ENCODE data around the gene SELENOO.

Gene SELENOO

DNA sequence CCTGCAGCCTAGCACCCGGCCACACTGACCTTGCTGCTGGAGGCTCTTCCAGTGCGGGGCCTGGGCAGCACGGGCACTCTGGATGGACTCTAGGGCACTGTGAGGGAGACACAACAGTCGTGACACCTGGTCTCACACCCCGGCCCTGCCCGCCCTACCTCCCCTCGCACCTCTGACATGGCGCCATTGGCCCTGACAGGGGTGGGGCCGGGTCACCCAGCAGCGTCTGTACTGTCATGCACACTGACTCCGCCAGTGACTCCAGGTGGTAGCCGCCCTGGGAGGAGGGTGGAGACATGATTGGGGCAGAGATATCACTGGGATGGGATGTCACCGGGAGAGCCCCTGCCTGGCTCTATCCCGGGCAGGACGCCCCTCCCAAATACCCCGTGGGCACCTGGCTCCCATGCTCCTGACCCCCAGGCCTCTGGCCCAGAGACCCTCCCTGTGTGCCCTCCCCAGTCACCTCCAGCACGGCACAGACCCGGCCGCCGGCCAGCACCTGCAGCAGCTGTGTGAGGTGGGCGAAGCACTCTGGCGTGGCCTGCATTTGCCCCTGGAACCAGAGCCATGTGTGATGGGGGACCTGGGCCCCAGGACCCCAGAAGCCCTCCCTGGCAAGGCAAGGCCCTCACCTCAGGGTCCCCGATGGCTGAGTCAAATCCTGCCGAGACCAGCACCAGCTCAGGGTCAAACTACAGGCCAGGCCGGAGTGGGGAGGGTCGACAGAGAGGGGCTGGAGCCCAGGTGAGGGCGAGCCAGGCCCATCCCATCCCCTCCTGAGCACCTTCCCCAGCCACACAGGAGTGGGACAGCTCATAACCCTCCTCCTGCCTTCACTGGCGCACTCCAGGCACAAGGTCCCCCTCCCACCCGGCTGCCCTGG lies 47.6 kb downstream of the SELENOO start:
- H3K4me3 ChIP-seq (ENCODE audit: low read length): no peak overlapping the region
- TF ChIP-seq ZNF274 (IDR thresholded peaks at IDR 0.05; ENCODE audit: low read depth, low read length): no peak

DNA sequence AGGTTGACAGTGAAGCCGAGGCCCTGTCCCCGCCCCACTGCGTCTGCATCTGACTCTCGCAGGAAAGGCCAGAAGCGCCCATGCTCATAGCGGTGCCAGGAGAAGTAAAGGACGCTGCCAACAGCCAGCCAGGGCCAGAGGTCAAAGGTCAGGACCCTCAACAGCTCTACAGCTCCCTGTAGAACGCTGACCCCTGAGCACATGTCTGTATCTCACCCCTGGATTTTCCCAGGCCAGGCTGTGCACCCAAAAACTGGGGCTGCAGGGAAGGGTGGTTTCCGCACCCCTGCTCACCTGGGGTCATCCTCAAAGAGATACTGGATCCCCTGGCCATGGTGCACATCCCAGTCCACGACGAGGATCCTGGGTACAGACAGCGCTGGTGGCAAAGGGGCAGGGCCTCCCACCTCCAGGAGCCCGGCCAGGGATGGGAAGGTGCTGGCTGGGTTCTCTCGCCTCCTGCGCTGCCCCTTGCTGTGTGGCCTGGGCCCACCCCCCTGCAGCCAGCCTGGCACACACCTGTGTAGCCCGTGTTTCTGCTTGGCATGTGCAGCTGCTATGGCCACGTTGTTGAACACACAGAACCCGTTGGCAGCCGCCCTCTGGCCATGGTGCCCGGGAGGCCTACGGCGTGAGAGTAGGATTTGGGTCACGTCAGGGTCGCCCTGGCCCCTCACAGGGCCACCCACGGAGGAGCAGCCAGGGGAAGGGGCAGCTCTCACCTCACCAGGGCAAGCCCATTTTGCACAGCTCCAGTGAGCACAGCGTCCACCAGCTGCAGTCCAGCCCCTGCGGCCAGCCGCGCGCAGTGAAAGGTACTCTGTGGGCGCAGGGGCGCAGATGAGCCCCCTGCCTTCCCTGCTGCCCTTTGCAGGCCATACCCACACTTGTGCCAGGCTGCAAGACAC lies 48.8 kb downstream of the SELENOO start:
- TF ChIP-seq ZNF274 (IDR thresholded peaks at IDR 0.05; ENCODE audit: low read depth, low read length): no peak
- H3K4me3 ChIP-seq (ENCODE audit: low read length): peak overlapping the region; percentile 72; the same call in 1 of the 2 replicates

DNA sequence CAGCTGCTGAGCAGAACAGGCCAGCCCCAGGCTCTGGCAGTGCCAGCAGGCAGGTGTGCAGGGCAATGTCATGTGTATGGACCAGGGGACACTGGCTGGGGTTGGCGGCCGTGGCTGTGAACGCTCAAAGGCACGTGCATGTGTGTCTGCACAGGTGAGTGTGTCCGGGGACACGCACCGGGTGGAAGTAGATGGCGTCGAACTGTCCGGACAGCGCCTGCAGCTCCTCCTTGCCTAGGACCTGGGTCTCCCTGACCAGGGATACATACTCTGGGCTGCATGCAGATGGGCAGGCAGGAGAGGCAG lies 49.4 kb downstream of the SELENOO start:
- no peak for TF ChIP-seq ZNF274 (IDR thresholded peaks at IDR 0.05; ENCODE audit: low read depth, low read length)

DNA sequence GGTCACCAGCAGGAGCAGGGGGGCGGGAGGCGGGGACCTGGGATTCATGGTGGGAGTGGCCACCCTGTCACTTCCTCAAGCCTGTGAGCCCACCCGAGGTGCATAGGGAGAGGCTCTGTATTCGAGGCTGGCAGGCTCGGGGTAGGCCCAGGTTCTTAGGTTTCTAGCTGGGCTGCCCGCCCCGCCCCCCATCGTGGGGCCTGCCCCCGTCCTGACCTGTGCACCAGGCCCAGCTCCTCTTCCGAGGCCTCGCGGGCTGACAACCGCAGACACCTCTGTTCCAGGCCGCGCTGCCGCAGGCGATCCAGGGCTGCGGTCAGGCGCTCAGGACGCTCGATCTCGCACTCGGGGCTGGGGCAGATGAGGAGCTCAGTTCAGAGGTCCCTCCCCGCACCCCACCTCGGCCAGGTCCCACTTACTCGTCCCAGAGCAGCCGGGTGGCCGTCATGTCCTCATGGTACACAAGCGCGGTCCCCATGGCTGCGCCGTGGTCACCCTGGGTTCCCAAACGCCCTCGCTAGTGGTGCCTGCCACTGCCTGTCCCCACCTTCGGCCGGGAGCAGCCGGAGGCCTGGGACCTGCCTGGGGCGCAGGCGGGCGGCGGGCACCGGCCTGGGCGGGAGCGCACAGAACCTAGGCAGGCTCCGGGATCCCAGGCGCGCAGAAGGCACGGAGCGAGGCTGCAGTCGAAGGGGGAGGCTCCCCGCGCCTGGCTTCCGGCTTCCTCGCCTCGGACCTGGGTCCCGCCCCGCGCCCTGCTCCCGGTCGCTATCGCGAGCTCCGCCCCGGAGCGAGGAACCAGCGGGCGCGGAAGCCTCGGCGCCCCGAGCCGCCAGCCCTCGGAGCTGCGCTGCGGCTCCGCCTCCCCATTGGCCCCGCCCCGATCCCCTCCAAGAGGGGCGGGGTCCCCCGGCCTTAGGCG lies 50.0 kb downstream of the SELENOO start, which contains the start of gene HDAC10:
Gene HDAC10, minus strand, starts transcription at position 711 of the 922 bp plus-strand sequence. Its CDS starts 233 bp downstream, at position 478.
- H3K4me3 ChIP-seq (ENCODE audit: low read length): peak within 1 kb of the TSS; percentile 72
- no peak for TF ChIP-seq ZNF274 (IDR thresholded peaks at IDR 0.05; ENCODE audit: low read depth, low read length)

More for the DNA sequence above, 49.4 kb downstream of the SELENOO start:
- H3K4me3 ChIP-seq (ENCODE audit: low read length): peak overlapping the region; percentile 72; the same call in 1 of the 2 replicates

DNA sequence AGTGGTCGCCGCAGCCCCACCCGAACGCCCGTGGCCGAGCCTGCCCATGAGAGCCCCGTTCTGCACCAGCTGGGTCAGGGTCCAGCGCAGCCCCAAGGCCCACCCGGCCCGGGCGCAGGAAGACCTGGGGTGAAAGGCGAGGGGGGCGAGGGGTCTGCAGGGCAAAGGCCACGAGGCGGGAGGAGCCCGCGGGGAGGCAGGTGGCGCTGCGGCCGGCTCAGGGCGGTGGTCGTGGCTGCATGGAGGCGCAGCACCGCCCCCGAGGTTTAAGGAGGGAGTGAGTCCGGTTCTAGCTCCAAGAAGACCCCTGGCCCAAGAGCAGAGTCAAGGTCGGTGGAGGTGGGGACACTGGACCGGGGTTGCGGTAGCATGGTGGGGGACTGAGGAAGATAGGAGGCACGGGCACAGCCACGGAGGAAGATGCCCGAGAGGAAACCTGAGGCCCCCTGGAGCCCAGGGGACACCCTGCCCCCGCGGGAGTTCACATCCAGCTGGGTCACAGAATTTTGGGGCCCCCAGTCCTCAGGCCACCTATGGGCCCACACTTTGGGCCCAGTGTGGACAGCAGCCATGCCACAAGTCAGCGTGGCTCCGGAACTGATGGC lies 50.8 kb downstream of the SELENOO start:
- H3K4me3 ChIP-seq (ENCODE audit: low read length): no peak overlapping the region; the same call in 1 of the 2 replicates
- no peak for TF ChIP-seq ZNF274 (IDR thresholded peaks at IDR 0.05; ENCODE audit: low read depth, low read length)

DNA sequence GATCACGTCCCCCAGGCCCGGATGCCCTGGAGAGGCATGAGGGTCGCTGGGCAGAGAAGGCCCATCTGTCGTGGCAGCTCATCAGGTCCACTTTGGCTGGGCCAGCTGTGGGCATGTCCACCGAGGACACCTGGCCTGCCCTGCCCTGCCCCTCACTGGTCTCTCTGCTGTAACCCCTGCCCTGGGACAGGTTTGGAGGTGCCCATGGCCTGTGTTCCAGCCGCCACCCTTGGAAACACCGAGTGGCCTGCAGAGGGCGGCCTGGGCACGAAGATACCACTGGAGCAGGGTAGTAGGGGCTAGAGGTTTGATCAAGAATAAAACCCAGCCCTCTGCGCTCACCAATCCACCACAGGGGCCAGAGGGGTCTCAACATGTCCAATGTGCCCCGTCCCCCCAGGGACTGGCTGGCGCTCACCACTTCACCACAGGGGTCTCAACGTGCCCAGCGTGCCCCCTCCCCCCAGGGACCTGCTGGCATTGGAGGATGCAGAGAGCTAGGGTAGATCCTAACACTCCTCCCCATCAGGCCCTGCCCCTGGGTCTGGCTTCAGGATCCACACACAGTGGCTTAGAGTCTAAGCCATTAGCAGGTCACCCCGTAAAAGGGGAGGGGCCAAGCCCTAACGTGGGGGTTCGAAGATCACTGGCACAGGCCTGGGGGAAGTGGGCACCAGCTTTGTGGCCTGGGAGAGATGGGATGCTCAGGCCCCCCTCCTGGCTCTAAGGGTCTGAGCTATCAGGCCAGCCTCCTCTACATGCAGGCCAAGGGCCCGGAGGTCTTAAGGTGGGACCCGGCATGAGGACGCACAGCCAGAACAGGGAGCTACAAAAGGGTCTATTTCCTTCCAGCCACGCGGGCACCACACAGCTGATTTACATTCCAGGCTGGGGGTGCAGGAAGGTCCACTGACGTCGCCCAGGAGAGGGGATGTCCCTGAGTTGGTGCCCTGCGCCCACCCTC lies 51.6 kb downstream of the SELENOO start:
- no peak overlapping the region for H3K4me3 ChIP-seq (ENCODE audit: low read length)
- TF ChIP-seq ZNF274 (IDR thresholded peaks at IDR 0.05; ENCODE audit: low read depth, low read length): no peak

DNA sequence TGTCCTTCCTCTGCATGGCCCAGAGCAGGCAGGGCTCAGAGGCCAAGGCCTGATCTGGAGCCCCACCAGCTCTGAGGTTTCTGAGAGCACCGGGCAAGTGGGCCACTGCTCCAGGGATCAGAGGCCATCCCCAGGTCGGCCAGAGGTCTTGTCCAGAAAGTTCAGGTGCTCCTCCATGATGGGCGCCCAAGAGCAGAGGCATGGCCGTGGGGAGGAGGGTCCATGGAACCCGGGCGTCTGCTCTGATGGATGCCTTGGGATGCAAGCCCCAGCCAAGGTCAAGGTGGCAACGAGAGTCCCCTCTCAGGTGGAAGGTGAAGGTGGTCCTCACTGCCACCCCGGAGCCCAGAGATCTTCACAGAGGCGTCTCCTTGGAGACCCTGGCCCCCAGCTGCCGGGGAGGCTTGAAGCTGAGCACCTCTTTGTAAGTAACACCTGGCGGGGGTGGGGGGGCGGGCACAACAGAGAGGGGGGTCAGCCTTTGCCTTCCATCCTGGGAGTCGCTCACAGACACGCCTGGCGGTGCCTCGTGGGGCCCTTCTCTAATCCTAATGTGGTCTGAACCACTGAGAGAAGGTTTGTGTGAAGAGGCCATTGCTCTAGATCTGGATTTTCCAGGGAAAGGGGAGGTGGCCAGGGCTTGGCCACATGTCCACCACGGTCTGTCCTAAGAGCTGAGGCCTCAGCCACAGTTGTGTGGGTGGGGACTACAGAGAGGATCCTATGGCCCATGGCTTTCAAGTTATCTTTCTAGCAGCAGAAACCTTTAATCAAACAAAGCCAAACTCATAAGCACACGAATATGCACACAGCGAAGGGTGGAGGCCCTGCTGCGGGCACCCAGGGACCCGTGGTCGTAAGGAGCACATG lies 52.5 kb downstream of the SELENOO start:
- H3K4me3 ChIP-seq (ENCODE audit: low read length): no peak overlapping the region
- no peak for TF ChIP-seq ZNF274 (IDR thresholded peaks at IDR 0.05; ENCODE audit: low read depth, low read length)

DNA sequence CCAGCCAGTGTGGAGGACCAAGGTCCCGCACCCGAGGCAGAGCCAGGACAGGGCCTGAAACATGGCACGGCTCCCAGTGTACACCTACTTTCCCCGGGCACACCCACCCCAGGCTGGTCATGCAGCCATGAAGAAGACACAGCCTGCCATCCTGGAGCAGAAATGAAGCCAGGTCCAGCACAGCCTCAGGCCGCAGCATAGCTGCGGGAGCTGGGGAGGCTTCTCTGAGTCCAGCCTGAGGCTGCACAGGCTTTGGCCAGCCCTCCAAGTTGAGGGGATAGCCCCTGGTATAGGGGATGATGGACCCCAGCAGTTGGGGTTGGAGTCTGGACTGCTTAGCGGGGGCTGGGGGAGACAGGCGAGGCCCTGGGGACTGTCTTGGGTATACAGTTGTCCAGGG lies 53.1 kb downstream of the SELENOO start:
- no peak for TF ChIP-seq ZNF274 (IDR thresholded peaks at IDR 0.05; ENCODE audit: low read depth, low read length)
- no peak overlapping the region for H3K4me3 ChIP-seq (ENCODE audit: low read length)

DNA sequence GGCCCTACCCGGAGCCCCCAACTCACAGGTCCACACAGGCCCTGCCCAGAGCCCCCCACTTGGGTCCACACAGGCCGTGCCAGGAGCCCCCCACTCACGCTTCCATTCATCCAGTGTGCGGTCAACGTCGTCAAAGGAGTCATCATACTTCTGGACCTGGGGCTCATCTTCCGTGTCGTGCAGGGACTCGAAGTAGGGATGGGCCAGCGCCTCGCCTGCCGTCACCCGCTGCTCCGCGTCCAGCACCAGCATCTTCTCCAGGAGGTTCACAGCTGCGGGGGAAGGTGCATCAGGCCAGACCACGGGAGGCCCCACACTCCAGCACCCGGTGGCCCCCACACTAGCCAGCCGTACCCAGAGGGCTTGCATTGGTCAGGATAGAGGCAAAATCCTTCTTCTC lies 54.3 kb downstream of the SELENOO start:
- H3K4me3 ChIP-seq (ENCODE audit: low read length): no peak overlapping the region
- TF ChIP-seq ZNF274 (IDR thresholded peaks at IDR 0.05; ENCODE audit: low read depth, low read length): no peak

DNA sequence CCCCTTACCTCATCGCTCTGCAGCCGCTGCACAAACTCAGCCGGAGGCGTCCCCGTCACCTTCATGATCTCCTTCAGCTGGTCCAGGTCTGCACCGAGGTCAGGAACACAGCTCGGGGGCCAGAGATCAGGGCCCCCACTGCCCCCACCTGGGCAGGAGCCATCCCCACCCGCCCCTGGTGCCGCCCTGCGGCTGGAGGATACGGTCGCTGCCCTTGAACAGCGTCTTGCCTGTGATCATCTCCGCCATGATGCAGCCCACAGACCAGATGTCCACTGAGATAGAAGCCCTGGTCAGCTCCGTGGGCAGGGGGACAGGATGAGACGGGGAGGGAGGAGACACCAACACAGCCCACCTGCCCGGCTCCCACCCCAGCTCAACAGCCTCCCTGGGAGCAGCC lies 54.8 kb downstream of the SELENOO start:
- no peak for TF ChIP-seq ZNF274 (IDR thresholded peaks at IDR 0.05; ENCODE audit: low read depth, low read length)
- no peak overlapping the region for H3K4me3 ChIP-seq (ENCODE audit: low read length)

DNA sequence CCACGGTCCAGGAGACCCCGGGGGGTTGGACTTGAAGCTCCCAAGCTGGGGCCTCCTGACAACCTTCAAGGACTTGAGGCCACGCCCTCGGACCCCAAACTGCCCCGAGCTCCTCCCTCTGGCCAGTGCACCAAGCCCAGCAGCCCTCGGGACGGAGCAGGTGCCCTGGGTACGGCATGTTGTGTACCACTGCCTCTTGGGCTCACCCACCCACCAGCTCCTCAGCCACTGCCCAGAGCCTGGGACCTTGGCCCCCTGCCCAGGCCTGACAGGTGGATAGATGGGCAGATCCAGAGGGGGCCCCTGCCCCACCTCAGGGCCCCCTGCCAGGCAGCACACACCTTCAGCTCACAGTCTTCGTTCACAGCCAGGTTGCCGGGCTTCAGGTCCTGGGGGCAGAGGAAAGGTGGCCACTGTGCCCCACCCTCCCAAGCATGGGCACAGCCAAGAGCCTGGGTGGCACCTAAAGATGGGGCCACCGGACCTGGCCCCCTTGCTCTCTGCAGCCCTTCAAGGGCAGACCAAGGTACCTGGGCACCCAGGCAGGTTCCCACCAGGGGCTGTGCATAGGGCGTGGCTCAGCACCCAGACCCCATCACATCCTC lies 55.5 kb downstream of the SELENOO start:
- no peak overlapping the region for H3K4me3 ChIP-seq (ENCODE audit: low read length)
- TF ChIP-seq ZNF274 (IDR thresholded peaks at IDR 0.05; ENCODE audit: low read depth, low read length): no peak
